HG02642 (cell line): ENCODE data around the gene DDA1.
"Not testable (repeated sequence)": the region's sequence is repeated elsewhere in the genome, so short reads cannot be mapped to it uniquely, and the experiment has no call there.

ENCODE experiments used
- ATAC-seq: cut with Tn5 transposase; IDR thresholded peaks from one replicate; pipeline ENCODE4 v1.9.1; 2021; ENCODE audit warnings: mild to moderate bottlenecking; ENCODE audit not compliant: unreplicated experiment, poor library complexity

Gene DDA1

DNA sequence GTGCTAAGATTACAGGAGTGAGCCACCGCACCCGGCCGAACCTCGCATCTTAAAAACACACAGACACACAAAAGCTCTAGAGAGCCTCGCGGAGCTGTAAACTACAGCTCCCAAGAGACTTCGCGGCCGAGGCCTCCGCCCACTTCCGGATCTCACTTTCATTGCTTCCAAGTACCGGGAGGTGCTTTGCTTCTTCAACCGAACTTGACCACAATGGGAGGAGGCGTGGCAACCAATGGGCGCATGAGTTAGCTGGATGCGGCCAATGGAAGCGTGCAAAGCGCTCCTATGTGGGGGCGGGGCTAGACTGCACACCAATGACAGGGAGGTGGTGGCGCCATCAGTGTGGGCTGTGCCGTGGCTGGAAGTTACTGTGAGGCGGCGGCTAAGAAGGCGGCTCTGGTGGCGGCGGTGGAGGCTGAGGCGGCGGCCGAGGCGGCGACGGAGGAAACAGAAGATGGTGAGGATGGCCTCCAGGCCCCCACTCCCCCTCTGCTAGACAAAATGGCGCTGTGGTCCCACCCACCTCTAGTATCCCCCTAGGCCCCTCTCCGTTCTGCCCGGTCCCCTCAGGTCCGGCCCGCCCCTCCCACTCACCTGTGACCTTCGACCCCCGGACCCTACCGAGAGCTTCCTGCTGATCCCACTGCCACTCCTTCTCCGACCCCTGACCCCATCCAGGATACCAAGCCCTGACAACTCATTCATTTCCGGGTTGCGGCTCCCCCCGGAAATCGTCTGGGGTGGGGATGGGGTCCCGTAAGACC lies at the start of gene DDA1:
TSS of gene DDA1 (plus strand) at position 366 of the 767 bp plus-strand sequence. CDS start at position 458, 92 bp downstream.
- ATAC-seq: peak; percentile 63

DNA sequence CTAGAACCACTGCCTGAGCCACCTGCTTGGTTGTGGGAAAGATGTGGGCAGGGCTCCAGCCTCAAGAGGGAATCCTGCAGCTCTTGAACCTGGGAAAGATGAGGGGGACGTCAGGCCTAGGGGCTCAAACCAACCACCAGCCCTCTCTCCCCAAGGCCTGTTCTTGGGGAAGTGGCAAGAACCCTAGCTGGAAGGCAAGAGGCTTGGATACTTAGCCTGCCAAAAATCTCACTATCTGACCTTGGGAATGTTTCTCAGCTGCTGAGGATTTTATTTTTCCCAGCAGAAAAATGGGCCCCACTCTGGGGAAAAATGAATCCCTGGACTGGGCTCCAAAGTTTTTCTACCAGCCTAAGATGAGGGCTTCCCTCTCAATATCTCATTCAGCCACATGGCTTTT lies 49.4 kb upstream of the DDA1 start:
- no peak for ATAC-seq

DNA sequence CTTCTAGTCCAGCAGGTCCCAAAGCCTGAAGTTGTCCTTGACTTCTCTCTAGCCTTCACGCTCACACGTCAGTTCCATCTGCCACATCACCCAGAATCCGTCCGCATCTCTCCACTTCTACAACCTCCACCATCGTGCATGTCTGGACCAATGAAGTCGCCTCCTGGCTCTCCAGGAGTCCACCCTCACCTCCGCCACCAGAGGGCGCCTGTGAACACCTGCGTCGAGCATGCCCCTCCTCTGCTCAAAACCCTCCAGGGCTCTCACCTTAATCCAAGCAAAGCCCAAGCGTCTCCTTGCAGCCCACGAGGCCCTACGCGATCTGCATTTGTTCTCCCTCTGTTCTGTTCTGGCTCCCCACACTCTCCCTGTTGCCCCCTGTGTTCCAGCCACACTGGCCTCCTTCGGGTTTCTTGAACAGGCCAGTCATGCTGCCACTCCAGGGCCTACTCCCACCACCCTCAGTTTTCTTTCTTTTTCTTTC lies 48.5 kb upstream of the DDA1 start:
- peak; percentile 74 for ATAC-seq

GRCh38 chr19:17262557-17262956 lies 46.8 kb upstream of the DDA1 start:
- no peak for ATAC-seq

DNA sequence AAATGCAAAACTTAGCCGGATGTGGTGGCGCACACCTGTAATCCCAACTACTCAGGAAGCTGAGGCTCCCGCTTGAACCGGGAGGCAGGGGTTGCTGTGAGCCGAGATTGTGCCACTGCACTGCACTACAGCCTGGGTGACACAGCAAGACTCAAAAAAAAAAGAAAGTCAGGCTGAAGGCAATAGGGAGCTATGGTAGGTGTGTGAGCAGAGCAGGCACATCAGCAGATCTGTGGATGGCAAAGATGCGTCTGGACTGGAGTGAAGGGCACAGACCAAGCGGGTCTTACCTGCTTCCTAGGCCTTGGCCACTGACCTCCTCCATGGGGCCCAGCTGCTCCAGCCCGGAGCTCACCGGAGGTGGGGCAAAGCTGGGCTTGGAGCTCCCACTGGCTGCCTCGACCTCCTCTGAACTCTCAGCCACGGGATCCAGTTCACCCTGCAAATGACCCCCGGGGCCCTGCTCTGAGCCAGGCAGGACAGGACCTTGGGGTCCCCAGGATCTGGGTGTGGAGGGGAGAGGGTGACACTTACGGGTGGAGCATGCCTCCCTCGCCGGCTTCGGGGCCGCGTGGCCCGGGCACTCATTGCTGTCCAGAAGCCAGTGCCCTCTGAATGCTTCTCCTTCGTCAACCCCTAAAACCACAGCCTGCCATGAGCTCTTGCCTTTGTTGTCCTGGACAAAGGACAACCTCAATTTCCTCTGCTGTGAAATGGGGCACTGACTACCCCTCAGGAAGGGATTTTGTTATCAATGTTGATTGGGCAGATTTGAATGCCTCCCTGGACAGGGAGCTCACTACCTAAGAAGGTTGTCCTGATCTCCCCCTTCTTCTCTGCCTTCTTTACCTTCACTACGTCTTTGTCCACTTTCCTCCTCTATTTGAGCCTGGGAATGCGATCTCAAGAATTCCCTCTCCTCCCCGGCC lies 45.4 kb upstream of the DDA1 start:
- no peak for ATAC-seq

- no peak for ATAC-seq
These were observed 44.8 kb upstream of the DDA1 start, which contains the start of gene USHBP1 for GRCh38 chr19:17264641-17264979. TSS of gene USHBP1 (minus strand) at chr19:17264745. CDS start at chr19:17264299, 446 bp downstream.

- no peak for ATAC-seq
These were observed 43.3 kb upstream of the DDA1 start for GRCh38 chr19:17266026-17266425.

DNA sequence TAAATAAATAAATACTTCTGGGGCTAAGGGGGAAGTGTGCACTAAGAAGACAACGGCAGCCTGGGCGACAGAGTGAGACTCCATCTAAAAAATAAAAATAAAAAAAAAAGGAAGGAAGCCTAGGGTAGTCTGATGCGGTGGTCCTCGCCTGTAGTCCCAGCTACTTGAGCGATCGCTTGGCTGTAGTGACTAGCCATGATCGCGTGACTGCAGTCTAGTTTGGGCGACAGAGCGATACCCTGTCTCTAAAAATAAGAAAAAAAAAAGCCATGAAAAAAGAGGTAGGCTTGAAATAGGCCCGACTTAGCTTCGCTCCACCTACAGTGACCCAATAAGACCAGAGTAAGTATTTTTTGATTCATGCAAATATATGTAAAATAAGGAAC lies 42.8 kb upstream of the DDA1 start:
- peak; percentile 15 for ATAC-seq

GRCh38 chr19:17266975-17267788 lies 42.2 kb upstream of the DDA1 start, which contains the start of gene BABAM1:
TSS of gene BABAM1 (plus strand) at chr19:17267443. CDS start at chr19:17268807, 1,364 bp downstream.
- peak; percentile 92 for ATAC-seq

DNA sequence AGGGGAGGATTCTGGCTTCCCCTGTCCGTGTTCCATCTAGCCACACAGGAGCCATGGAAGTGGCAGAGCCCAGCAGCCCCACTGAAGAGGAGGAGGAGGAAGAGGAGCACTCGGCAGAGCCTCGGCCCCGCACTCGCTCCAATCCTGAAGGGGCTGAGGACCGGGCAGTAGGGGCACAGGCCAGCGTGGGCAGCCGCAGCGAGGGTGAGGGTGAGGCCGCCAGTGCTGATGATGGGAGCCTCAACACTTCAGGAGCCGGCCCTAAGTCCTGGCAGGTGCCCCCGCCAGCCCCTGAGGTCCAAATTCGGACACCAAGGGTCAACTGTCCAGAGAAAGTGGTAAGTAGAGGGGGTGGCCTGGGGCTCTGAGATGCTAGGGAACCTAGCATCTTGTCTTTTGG lies 40.6 kb upstream of the DDA1 start:
- ATAC-seq: no peak

GRCh38 chr19:17274892-17275291 lies 34.5 kb upstream of the DDA1 start:
- ATAC-seq: not testable (repeated sequence)

- no peak for ATAC-seq
These were observed 33.8 kb upstream of the DDA1 start for GRCh38 chr19:17275441-17276175.

GRCh38 chr19:17279436-17279835 lies 29.9 kb upstream of the DDA1 start:
- ATAC-seq: no peak

GRCh38 chr19:17281391-17282304 lies 27.7 kb upstream of the DDA1 start, which contains the start of gene ANKLE1:
TSS of gene ANKLE1 (plus strand) at chr19:17281901. CDS start at chr19:17281921, 20 bp downstream.
- ATAC-seq: peak; percentile 34

DNA sequence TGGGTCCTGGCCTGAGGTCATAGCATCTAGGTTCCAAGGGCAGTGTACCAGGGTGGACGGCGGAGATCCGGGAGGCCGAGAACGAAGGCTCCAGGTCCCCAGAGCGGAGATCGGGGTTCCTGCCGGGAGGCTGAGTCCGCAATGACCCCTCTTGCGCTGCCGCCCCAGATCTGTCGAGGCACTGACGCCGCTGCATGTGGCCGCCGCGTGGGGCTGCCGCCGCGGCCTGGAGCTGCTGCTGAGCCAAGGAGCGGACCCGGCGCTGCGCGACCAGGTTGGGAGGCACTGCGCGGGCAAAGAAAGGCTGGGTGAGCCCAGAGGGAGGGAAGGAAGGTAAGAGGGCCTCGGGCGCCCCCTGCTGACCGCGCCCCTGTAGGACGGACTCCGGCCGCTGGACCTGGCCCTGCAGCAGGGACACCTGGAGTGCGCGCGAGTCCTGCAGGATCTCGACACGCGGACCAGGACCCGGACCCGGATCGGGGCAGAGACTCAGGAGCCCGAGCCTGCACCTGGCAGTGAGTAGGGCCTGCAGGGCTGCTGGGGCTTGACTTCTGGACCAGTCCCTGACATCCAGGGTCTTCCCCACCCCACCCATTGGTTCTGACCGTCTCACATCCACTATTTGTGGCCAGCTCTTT lies 26.8 kb upstream of the DDA1 start:
- ATAC-seq: no peak

DNA sequence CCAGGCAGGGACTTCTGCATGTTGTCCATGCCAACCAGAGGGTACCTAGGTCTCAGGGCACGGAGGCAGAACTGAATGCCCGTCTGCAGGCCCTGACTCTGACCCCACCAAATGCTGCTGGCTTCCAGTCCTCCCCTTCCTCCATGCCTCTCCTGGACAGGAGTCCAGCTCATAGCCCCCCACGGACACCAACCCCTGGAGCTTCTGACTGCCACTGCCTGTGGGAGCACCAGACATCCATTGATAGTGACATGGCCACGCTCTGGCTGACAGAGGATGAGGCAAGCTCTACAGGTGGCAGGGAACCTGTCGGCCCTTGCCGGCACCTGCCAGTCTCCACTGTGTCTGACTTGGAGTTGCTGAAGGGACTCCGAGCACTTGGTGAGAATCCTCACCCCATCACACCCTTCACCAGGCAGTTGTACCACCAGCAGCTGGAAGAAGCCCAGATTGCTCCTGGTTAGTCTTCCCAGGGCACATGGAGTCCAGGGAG lies 25.8 kb upstream of the DDA1 start:
- no peak for ATAC-seq

DNA sequence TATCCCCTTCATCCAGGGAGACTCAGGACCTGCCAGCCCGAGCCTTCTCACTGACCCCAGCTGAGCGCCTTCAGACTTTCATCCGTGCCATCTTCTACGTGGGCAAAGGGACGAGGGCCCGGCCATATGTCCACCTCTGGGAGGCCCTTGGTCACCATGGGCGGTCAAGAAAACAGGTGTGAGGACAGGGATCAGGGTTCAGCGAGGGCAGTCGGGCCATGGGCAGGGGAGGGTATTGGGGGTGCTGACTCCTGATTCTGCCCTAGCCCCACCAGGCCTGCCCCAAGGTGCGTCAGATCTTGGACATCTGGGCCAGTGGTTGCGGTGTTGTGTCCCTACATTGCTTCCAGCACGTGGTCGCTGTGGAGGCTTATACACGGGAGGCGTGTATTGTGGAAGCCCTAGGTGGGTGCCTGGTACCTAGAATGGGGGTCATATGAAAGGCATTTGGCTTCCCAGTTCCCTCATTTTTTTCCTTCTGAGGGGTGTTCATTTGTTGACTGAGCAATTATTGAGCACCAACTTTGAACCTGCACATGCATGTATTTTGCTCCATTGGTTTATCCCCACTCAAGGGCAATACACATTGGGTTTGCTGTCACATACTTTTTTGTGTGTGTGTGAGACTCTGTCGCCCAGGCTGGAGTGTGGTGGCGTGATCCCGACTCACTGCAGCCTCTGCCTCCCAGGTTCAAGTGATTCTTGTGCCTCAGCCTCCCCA lies 23.8 kb upstream of the DDA1 start:
- ATAC-seq: no peak
